Spleen (tissue), 11 donors: Measurements from ENCODE around the gene TMEM45A. TPM values are rescaled to one million over a fixed set of nuclear protein-coding genes. Genes with fewer than 3 reads are reported as not detected.
A peak's percentile ranks its signal among the peaks of the same experiment; 100 is the strongest.

ENCODE experiments used
- DNase-seq: peaks from one replicate; pipeline ENCODE4 v3.0.0-alpha.2; 2020
- H3K27ac ChIP-seq, 8 donors: fragments of 200-600 bp; sonication (generic) in 7 of 8; 1 replicate in 4 of 8; 2 replicates in 4 of 8; pipeline versions ENCODE4 v1.5.0 to v1.8.0; 2016 to 2021; ENCODE audit warnings: inconsistent platforms in 4 of 8, mild to moderate bottlenecking in 4 of 8, moderate library complexity in 1 of 8
- H3K27me3 ChIP-seq, 7 donors: fragments of 200-600 bp; sonication (generic) in 6 of 7; replicated peaks in 1 of 7; 1 replicate in 4 of 7; 2 replicates in 3 of 7; pipeline versions ENCODE4 v1.5.0 to v1.8.0; 2016 to 2021; ENCODE audit warnings: inconsistent platforms in 3 of 7, mild to moderate bottlenecking in 1 of 7
- H3K36me3 ChIP-seq, 6 donors: fragments of 200-600 bp; sonication (generic) in 5 of 6; 1 replicate in 4 of 6; 2 replicates in 2 of 6; pipeline versions ENCODE4 v1.5.0 to v1.8.0; 2016 to 2021; ENCODE audit warnings: inconsistent platforms in 2 of 6
- H3K4me1 ChIP-seq, 6 donors: fragments of 200-600 bp; sonication (generic) in 5 of 6; 1 replicate in 3 of 6; 2 replicates in 3 of 6; pipeline versions ENCODE4 v1.5.0 to v1.8.0; 2016 to 2021; ENCODE audit warnings: inconsistent platforms in 3 of 6
- H3K4me3 ChIP-seq, 8 donors: fragments of 200-600 bp; sonication (generic) in 7 of 8; 1 replicate in 4 of 8; 2 replicates in 4 of 8; pipeline versions ENCODE4 v1.5.0 to v1.8.0; 2016 to 2021; ENCODE audit warnings: inconsistent platforms in 4 of 8, mild to moderate bottlenecking in 4 of 8, moderate library complexity in 2 of 8
- H3K9me3 ChIP-seq, 8 donors: fragments of 200-600 bp; sonication (generic) in 7 of 8; 1 replicate in 4 of 8; 2 replicates in 4 of 8; pipeline versions ENCODE4 v1.5.0 to v1.8.0; 2016 to 2021; ENCODE audit warnings: inconsistent platforms in 4 of 8
- CTCF ChIP-seq, 11 experiments: fragments of 200-600 bp in 7 of 11; fragments of 450-650 bp in 4 of 11; sonication (generic) in 4 of 11; IDR thresholded peaks in 8 of 11; conservative IDR thresholded peaks in 3 of 11; 1 replicate in 7 of 11; 2 replicates in 4 of 11; pipeline versions ENCODE4 v1.4.0 to v1.8.0; 2016 to 2021; ENCODE audit warnings: antibody characterized with exemption in 11 of 11, inconsistent platforms in 4 of 11, mild to moderate bottlenecking in 1 of 11
- POLR2A ChIP-seq, 3 donors: fragments of 450-650 bp; IDR thresholded peaks; one replicate each; pipeline ENCODE4 v1.5.1; 2017; ENCODE audit warnings: antibody characterized with exemption in 3 of 3, mild to moderate bottlenecking in 1 of 3
- POLR2AphosphoS5 ChIP-seq, 3 donors: sonication (generic); formaldehyde crosslinking; IDR thresholded peaks; one replicate each; pipeline ENCODE4 v1.5.1; 2017; ENCODE audit warnings: antibody characterized with exemption in 3 of 3
- WGBS, 5 donors: extraction: QIAGEN DNeasy Blood & Tissue Kit in 3 of 5; methylation state at CpG; one replicate each; pipeline versions ENCODE4 v1.1.5 to v1.1.7; 2013 to 2018; 5-methylcytosine and 5-hydroxymethylcytosine counted together
- intact Hi-C: fragments of 100-400 bp; cut with DNase I; formaldehyde crosslinking; loops from one replicate; pipeline ENCODE4 v1.15.0; 2023; ENCODE audit warnings: low total_unique reads
- polyA plus RNA-seq, 3 donors: library from polyadenylated mRNA; stranded (reverse); fragments of 200-250 nt; gene quantifications; one replicate each; pipeline ENCODE4 v1.2.1, GENCODE V29; 2013
- total RNA-seq, 7 donors: library from RNA; depleted of rRNA in 3 of 7; stranded (reverse); fragments of >200 nt in 3 of 7; fragmentation: NEBNext Ultra II Directional in 4 of 7; extraction: Animal tissue kit (Norgen Biotek cat#: 25700) in 4 of 7; gene quantifications; one replicate each; pipeline versions ENCODE4 v1.1.0 to v1.2.1, GENCODE V29; 2016 to 2021
- donor health status: healthy with polysubstance abuse.
- donor health status: DM: no; HTN: no; CAD: no; lungs with moderate emphysema.
- donor health status: DM: no; HTN: no; CAD: no.
- donor health status: Bipolar disorder and iron deficiency.
- donor health status: healthy.
- donor health status: DM: no; HTN: no; CAD: no.
- donor health status: DM: yes; HTN: yes; CAD: no.

Gene TMEM45A
- total and polyA plus RNA-seq, 10 donors: 1.2 to 13.4 (median 5.5) TPM

DNA sequence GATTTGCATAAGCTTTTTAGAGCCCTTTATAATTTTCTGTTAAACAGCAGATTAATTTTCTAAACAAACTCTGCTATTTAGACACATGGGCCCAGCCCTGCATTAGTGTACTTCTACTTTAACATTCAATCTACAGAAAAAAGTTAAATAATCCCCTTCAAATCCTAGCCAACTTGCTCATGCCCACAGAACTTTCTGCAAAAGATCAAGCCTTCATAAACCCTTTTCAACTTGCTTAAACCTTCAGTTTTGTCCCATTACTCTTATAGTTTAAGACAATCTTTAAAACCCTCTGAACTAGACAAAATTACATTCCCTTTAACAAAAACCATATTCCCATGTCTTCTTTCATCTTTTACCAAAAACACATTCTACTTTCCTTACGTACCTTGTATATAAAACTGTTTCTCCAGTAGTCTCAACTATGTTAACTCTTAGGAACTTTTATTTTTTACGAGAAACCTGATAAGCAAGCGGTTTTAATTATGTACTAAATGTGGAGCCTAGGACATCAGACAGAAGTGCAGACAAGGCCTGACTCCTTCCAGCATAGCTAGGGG lies 91.8 kb downstream of the TMEM45A start:
- intact Hi-C loops: loop anchor here (10.0 kb wide), 1 partner anchor 119 kb away; no protein-coding TSS in a partner anchor
- DNase-seq: no peak
- no peaks in the 10 kb centered on the region for H3K9me3 ChIP-seq
- no peaks in the 10 kb centered on the region for H3K4me1 ChIP-seq
- no peaks in the 10 kb centered on the region for H3K27me3 ChIP-seq
- H3K4me3 ChIP-seq: no peak overlapping the region
- WGBS, 5 donors: 91 to 99% (median 93%) methylated on average over 3 of the region's 3 CpGs
- H3K27ac ChIP-seq: no peak overlapping the region
- H3K36me3 ChIP-seq: no peaks in the 10 kb centered on the region
- TF ChIP-seq POLR2AphosphoS5 (IDR thresholded peaks at IDR 0.05): no peak
- no peak for TF ChIP-seq CTCF (IDR thresholded peaks at IDR 0.05 in 8 of 11, conservative IDR thresholded peaks at IDR 0.05 in 3 of 11)
- TF ChIP-seq POLR2A (IDR thresholded peaks at IDR 0.05): no peak

DNA sequence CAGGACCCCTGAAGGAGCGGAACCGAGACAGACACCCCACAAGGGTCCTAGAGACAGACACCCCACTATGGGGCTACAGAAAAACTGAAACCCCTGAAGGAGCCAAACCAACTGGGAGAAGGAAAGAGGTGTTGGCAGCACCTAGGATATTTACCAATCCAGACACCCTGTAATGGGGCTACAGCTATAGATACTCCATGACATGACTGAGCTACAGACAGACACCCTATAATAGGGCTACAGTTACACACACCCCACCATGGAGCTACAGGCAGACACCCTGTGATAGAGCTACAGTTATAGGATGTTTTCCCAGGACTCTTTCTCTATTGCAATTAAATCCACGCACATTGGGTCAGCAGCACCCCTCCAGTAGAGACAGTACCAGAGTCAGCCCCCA lies 94.4 kb downstream of the TMEM45A start:
- H3K4me3 ChIP-seq: no peak overlapping the region
- H3K27ac ChIP-seq: no peak overlapping the region
- WGBS, 5 donors: 81 to 95% (median 88%) methylated on average over 3 of the region's 3 CpGs
- intact Hi-C loops: loop anchor here (10.0 kb wide), 1 partner anchor 122 kb away; no protein-coding TSS in a partner anchor
- no peaks in the 10 kb centered on the region for H3K9me3 ChIP-seq
- H3K27me3 ChIP-seq: no peaks in the 10 kb centered on the region
- peaks cover 0 to 8% (median 2%) of the 10 kb centered on the region in 6 donors for H3K4me1 ChIP-seq
- TF ChIP-seq POLR2AphosphoS5 (IDR thresholded peaks at IDR 0.05) (no peak), CTCF (IDR thresholded peaks at IDR 0.05 in 8 of 11, conservative IDR thresholded peaks at IDR 0.05 in 3 of 11) (no peak), POLR2A (IDR thresholded peaks at IDR 0.05) (no peak)
- DNase-seq: no peak
- no peaks in the 10 kb centered on the region for H3K36me3 ChIP-seq

DNA sequence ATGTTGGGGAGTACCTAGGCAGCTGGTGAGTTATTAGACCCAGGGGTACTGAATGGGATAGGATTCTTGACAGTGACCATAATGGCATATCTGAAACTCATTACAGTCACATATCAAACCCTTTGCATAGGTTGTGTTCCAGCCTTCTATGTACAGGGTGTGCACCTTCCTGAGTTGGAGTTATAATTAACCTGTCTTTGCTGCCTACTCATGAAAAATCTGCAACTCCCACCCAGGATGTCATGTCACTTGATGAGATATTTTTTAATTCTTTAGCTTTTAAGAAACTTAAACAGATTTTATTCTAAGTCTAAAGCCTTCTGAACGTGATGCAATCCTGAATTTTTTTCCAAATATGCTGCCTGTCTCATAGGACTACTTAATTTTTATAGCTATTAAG lies 95.8 kb downstream of the TMEM45A start:
- H3K36me3 ChIP-seq: no peaks in the 10 kb centered on the region
- no peaks in the 10 kb centered on the region for H3K27me3 ChIP-seq
- no peak for TF ChIP-seq POLR2A (IDR thresholded peaks at IDR 0.05)
- intact Hi-C loops: loop anchor here (10.0 kb wide), 1 partner anchor 123 kb away; no protein-coding TSS in a partner anchor
- no peak overlapping the region for H3K27ac ChIP-seq
- H3K9me3 ChIP-seq: no peaks in the 10 kb centered on the region
- WGBS, 5 donors: 59 to 92% (median 75%) methylated on average over 1 of the region's 1 CpG
- H3K4me3 ChIP-seq: no peak overlapping the region
- H3K4me1 ChIP-seq: peaks cover 0 to 8% (median 2%) of the 10 kb centered on the region in 6 donors
- no peak for DNase-seq

DNA sequence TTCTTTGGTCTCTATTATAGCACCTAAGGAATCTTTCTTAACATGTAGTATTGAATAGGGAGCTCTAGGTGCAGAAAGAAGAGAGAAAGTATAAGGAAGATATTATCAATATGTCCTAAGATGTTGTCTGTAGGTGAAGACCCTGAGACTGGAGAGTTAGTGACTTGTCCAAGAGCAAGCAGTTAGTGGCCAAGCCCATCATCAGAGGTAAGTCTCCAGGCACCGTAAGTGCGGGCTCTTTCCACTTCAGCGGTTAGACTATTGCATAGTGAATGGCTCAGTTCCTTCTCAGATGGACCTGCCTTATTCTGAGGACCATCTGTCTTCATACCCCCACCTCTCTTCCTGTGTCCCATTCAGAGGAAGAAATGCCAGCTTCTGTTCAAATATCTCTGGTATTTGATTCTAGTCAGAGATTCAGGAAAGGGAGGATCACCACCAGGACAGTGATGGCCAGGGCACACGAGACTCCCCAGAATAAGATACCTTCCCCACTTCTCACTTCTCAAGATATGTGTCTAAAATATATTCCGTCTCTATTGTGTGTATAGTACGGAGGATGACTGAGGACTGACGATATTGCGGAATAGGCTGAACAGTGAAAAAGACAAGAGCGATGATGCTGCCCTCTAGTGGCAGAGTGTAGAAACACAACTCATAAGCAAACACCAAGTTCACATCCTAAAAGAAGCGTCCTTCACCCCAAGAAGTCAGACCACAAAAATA lies 97.9 kb downstream of the TMEM45A start:
- H3K4me1 ChIP-seq: peaks cover 0 to 8% (median 2%) of the 10 kb centered on the region in 6 donors
- TF ChIP-seq CTCF (IDR thresholded peaks at IDR 0.05 in 8 of 11, conservative IDR thresholded peaks at IDR 0.05 in 3 of 11) (peak; percentile 54 to 90 (median 84)), POLR2AphosphoS5 (IDR thresholded peaks at IDR 0.05) (no peak)
- H3K4me3 ChIP-seq: peak overlapping the region in 1 of 8 donors; percentile 31
- H3K27ac ChIP-seq: no peak overlapping the region
- 24 to 30% (median 26%) methylated on average over 10 of the region's 10 CpGs for WGBS, 5 donors
- DNase-seq: no peak
- H3K9me3 ChIP-seq: no peaks in the 10 kb centered on the region
- no peaks in the 10 kb centered on the region for H3K27me3 ChIP-seq
- no peaks in the 10 kb centered on the region for H3K36me3 ChIP-seq
- intact Hi-C loops: loop anchor here (10.0 kb wide), 2 partner anchors 275 to 755 kb away; no protein-coding TSS in a partner anchor
